GM12872 (cell line): Measurements from ENCODE around the gene CACNG8.

ENCODE experiments used
- TF ChIP-seq, protein P1 (sequence below): IDR thresholded peaks from 3 replicates; pipeline ENCODE4 v1.5.1; 2011; ENCODE audit warnings: low read depth, mild to moderate bottlenecking, low read length, moderate library complexity; ENCODE audit not compliant: insufficient read depth

CACNG8 gene

DNA sequence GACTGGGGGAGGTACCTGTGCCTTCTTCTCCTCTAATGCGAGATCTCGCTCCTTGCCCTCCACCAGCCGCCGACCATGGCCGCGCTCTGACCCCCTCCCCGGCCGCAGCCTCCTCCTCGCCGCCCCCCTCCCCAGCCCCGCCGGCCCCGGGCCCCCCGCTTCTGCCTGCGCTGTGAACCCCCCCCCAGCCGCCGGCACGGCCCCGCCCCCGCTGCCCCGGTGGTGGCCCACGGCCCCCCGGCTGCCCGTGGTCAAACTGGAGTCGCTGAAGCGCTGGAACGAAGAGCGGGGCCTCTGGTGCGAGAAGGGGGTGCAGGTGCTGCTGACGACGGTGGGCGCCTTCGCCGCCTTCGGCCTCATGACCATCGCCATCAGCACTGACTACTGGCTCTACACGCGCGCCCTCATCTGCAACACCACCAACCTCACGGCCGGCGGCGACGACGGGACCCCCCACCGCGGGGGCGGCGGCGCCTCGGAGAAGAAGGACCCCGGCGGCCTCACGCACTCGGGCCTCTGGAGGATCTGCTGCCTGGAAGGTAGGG lies at the start of gene CACNG8:
Gene CACNG8 (plus strand): TSS at position 51 of the 545 bp plus-strand sequence.
- TF ChIP-seq, protein P1, sequence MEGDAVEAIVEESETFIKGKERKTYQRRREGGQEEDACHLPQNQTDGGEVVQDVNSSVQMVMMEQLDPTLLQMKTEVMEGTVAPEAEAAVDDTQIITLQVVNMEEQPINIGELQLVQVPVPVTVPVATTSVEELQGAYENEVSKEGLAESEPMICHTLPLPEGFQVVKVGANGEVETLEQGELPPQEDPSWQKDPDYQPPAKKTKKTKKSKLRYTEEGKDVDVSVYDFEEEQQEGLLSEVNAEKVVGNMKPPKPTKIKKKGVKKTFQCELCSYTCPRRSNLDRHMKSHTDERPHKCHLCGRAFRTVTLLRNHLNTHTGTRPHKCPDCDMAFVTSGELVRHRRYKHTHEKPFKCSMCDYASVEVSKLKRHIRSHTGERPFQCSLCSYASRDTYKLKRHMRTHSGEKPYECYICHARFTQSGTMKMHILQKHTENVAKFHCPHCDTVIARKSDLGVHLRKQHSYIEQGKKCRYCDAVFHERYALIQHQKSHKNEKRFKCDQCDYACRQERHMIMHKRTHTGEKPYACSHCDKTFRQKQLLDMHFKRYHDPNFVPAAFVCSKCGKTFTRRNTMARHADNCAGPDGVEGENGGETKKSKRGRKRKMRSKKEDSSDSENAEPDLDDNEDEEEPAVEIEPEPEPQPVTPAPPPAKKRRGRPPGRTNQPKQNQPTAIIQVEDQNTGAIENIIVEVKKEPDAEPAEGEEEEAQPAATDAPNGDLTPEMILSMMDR = no peak

DNA sequence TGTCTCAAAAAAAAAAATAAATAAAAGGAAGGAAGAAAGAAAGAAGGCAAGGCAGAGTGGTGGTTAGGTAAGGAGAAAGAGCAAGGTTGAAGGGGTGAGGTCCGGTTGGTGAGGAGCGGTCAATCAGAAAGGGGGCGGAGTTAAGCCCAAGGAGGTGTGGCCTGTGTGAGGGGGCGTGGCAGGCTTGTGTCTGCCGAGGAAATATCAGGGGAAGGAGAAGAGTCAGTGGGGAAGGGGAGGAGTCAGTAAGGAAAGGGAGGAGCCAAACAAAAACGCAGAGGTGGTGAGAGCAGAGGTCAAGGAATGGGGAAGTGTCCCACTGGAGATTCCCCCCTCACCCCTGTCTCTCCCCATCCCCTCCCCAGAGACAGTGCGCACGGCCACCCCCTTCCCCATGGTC lies 47.7 kb upstream of the CACNG8 start:
- TF ChIP-seq, protein P1 = no peak

- TF ChIP-seq, protein P1 = no peak
Observed at GRCh38 chr19:53916004-53916403, 46.7 kb upstream of the CACNG8 start.

DNA sequence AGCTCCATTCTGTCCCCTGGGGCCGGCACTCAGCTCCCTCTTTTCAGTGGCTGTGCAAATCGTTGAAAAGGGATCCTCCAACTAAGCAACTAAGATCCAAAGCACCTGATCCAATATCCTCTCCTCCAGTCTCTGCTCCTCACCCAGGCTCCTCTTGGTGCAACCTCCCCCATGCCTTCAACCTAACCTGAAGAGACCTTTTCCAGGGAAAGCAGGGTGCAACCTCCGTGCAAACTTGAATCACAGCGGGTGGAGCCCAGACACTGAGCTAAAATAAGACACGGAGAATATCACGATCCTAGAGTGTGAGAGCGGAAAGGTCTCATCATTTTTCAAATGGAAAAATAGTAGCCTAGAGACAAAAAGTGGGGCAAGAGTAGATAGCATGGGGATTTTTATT lies 45.4 kb upstream of the CACNG8 start:
- TF ChIP-seq, protein P1 = no peak

DNA sequence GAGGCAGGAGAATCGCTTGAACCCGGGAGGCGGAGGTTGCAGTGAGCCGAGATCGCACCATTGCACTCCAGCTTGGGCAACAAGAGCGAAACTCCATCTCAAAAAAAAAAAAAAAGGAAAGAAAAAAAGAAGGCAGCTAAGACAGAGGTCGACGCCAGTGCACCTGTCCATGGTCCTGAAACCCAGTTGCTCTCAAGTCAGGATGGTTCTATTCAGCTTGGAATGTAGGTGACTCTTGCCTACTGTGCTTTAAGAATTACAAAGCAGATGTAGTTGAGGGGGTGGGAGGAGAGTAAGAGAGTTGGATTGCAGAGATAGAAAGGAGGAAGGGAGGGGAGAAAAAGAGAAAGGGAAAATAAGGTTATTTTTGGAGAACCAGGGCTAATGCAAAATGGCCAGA lies 35.0 kb upstream of the CACNG8 start:
- TF ChIP-seq, protein P1 = no peak

GRCh38 chr19:53936029-53936428 lies 26.7 kb upstream of the CACNG8 start:
- TF ChIP-seq, protein P1 = no peak

DNA sequence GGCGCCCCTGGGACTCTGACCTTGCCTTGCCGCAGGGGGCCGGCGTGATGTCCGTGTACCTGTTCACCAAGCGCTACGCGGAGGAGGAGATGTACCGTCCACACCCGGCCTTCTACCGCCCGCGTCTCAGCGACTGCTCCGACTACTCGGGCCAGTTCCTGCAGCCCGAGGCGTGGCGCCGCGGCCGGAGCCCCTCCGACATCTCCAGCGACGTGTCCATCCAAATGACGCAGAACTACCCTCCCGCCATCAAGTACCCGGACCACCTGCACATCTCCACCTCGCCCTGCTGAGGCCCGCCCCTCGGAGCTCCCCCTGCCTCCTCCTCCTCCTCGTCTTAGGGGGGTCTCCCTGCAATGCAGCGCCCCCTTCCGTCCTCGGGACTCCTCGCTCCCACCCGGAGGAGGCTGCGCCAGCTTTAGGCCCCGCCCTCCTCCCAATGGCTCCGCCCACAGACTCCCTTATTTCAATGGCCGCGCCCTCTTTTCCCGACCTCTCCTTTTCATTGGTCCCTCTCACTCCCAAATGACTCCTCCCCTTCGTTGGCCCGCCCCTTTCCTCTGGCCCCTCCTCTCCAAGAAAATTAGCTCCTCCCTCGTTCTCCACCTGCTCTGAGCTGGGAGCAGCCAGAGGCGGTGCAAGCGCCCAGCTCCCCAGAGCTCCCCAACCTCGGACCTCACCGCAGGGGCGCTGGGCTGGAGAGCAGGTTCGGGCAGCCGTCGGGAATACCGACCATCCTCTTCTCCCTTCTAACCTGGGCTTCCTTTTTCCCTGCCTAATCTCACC lies 20.5 kb upstream of the CACNG8 start:
- TF ChIP-seq, protein P1 = no peak
